Measurements from ENCODE around the gene MPDZ.

Gene MPDZ

DNA sequence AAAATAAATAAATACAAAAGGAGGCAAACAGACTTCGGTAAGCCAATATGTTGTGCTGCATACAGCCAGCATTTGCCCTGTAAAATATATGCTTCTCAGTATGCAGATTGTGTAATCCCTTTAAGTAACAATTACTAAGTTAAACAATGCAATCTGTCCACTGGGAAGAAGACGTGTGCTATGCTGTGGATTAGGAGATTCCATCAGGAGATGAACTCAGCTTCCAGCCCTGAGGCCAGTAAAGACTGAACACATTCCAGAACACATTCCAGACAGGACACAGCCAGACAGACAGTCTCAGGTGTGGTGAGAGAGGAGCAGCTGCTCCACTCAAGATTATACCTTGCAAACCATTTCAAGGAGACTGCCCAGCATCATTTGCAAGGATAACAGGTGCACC, 97.8 kb downstream of the MPDZ start:
- no peak for DNase-seq

DNA sequence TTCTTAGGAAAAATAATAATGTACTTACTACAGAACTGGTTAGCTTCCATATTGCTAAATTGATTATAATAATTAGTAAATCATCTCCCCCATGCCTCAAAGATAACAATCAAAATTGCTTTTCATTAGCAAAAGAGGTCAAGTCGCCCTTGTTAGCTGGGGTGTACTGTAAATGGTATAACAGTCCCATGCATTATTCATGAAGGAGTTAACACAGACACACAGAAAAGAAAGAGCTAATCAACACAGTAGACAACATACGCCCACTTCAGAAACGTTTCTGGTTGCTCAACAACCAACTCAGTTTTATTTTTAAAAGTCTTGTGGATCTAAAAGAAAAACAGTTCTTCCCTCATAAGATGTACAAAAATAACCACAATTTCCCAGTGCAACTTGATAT, 100.2 kb downstream of the MPDZ start:
- no peak for DNase-seq

DNA sequence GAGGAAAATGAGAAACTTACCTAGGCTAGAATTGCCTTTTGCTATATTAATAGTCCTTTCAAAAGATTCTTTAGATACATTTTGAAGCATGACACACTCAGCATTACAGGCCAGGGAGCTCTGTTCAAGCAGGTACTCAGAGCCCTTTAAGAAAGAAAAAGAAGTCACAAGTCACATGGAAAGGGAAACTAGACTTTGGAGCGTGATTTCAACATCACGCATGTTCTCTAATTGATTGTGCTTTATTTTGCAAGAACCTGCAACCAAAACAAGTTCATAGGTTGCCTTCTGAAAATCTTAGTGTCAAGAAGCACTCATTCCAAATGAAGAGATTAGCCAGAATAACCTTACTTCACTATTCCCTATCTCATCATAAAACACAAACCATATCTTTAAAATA, 103.8 kb downstream of the MPDZ start:
- DNase-seq: no peak

DNA sequence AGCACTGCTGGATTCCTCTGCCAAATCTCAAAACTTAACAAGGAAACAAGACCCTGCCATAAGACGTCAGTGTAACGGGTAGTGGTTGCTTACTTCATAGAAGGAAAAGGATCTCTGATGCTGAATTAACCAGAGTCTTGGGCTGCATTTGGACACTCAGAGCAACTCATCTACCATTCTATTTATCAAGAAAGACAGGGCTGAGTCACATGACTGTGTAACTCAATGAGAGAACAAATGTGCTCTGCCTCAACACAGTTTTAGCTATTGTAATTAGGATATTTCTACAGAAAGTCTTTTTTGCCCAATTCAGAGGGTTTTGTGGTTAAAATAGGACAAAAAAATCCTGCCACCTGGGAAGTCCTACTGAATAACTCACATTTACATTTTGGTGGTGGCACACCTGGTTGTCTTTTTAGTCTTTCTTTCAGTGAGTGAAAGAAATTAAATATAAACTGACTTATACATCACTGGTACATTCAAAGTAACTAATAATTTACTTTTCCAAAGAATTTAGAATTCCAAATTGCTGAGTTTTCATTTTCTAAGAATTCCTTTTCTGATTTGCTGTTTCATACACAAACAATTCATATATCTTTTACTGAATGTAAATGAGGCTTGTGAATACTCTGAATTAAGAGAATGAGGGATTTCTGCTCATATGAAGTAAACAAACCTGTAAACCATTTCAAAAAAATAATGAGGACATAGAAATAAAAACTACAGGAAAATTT, 104.4 kb downstream of the MPDZ start:
- no peak for DNase-seq

DNA sequence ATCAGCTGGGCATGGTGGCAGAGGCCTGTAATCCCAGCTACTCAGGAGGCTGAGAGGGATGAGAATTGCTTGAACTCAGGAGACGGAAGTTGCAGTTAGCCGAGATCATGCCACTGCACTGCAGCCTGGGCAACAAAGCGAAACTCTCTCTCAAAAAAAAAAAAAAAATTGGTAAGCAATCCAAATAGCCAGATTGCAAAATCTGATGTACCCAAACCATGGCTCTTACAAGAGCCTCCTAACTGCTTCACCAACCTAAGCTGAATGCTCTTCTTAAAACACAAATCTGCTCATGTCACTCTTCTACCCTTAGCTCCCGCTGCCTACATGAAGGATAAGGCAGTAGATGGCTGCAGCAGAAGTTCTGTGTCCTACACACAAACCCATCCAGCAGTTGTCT, 105.9 kb downstream of the MPDZ start:
- DNase-seq: no peak

DNA sequence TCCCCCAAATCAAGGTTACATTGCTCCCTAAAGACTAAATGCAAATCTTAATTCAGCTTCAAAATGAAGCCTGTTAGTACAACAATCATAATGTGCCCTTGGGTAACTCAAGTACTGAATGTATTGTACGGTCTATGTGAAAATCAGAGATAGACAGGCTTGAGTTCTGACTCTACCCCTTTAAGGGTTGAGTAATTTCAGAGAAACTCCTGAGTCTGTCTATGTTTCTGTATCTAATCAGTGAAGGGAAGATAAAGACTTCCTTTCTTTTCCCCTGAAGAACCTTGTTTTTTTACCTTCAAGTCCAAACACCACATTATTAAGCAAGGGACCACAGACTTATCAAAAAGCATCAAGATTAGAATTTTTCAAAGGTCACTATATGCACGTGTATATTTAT, 108.2 kb downstream of the MPDZ start:
- DNase-seq: no peak

DNA sequence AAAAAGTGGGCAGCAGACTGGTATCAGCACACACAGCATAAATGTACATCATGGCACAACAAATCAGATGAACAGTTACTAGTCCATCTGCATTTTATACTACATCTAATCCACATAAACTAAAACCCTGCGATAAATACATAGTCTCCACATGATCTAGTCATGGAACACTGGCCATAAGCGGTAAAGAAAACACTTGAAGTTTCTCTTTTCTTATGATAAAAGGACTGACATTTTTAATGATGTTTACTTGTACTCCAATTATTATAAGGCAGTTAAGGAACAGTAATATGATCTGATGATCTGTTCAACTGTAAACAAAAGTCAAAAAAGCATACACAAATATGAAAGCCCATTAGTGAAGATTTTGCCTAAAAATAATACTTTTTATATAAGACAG, 112.5 kb downstream of the MPDZ start:
- no peak for DNase-seq

DNA sequence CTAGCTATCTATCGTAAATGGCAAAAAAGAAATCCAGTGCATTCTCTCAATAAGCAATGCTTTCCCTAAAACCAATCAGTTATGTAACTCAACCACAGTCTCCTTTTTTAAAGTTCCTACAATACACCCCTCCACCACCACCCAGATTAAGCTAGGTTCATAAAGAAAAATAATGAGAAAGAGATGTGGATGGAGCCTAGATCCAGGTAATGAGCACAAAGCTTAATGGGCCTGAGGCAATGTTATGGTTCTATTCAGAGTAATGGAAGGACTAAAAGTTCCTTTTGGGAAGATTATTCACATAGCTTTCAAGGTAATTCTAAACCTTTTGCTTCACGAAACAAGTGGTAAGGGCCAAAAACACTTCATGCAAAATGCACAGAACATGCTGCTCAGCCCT, 113.5 kb downstream of the MPDZ start:
- no peak for DNase-seq

DNA sequence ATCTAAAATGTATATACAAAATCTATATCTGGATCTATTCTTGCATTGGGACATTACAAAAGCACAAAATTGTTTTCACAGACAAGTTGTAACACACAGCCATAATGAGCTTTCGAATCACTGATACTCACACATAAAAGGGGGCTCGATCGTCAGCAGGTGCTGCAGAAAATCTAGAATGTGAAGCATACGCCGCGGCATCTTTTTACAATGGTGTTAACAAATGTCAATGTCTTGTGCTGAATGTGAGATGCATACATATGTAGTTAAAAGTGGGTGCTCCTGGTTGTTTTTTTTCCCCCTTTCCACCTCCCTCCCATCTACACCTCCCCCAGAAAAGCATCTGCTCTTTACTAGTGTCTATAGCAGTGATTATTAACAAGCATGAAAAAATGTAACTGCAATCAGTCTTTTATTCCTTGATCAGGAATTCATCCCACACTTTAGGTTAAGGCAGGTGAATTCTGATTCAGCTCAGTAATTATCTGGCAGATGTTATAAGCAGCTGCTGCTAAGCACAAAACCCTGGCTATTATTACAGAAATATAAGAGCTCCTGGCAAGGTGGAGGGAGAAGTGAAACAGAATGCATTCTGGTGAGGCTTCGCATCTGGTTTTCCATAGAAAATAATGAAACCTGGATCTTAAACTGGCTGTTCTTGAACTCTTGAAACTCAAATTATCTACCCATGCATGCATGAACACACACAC, 114.1 kb downstream of the MPDZ start:
- DNase-seq: no peak

DNA sequence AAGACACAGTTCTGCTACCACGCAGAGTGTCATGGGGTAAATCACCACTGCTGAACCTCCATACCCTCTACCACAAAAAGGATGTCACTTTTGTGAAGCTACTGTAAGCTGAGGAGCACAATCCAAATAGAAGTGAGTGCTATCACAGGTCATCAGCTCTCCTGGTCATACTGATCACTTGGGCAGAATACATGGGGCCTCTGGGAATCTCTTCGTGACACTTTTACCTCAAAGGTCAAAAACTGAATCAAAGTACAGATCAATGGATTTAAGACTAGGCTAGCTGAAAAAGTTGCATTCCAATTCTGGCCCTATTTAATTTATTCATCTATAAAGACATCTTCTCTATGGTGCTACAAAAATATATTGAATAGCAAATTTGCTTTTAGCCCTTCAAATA, 115.5 kb downstream of the MPDZ start:
- no peak for DNase-seq

DNA sequence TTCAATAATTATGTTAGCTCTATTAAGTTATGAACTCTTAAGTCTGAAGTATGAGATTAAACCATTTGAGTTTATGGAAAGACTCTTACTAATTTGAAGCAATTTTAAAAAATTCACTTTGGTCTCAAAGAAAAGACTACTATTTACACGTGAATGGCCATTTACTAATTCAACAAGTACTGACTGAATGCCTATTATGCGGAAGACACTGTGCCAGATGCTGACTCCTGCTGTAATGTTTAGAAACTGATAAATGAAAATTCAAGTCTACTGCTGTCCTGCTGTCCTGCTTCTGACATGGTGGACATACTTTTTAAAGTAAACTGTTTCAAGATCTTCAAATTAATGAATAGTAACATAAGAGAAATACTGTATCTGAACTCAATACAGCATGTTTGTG, 116.2 kb downstream of the MPDZ start:
- DNase-seq: no peak

DNA sequence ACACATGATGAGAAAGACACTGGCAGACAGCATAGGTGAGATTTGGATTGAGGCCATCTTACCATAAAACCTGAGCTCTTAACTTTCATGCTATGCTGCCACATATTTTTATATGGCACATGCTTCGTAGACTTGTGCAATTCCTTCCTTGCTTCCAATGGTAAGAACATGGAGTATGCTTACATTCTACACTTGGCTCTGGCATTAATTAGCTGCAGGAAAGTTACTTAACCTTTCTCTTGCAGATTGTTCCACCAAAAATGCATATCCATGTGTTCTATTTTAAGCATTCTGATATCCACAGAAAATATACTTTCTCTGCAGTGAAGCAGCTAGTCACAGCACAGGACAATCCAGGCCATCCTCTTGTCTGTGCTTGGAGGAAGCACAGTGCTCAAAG, 119.4 kb downstream of the MPDZ start:
- DNase-seq: no peak

DNA sequence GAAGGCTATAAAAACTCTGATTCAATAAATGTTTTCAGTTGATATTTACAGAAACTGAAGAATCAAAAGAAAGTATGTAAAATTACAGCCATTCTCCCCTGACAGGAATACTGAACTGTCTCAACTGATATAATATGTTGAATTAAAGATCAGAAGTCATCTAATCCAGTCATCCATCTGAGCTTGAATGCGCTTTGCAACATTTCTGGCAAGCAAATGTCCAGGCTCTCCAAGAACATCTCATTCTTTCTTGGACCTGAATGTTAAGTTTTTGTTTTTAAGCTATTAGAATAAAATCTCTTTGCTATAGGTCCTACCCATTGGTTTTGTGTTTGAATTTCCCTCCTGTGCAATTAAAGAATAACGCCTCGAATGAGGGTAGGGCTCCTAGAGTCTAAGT, 120.5 kb downstream of the MPDZ start:
- no peak for DNase-seq

DNA sequence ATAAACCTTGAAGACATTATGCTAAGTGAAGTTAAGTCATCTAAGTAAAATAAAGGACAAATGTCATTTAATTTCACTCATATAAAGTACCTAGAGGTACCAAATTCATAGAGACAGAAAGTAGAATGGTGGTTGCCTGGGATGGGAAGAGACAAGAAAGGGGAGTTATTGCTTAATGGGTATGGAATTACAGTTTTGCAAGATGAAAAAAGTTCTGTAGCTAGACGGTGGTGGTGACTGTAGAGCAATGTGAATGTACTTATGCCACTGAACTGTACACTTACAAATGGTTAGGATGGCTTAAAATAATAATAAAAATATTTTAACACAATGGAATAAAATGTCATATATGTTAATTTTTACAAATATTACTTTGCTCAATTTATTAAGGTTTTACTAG, 128.0 kb downstream of the MPDZ start:
- DNase-seq: no peak

DNA sequence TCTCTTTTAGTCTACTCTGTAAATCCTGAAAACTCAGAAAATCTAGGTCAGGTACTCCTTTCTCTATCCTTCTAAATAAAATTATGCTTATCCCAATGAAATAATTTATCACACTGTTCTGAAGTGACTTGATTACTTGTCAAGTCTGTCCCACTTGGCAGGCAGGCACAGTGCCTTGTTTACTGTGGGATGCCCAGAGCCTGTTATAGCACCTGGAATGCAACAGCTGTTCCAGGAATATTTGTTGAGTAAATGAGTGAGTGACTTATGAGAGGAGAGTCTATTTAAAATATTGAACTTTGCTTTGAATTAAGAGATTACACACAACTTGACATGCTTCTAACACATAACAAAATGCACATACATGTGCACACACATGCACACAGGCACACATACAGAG, 130.0 kb downstream of the MPDZ start:
- peak in 1 of 56 donors; percentile 5 for DNase-seq

DNA sequence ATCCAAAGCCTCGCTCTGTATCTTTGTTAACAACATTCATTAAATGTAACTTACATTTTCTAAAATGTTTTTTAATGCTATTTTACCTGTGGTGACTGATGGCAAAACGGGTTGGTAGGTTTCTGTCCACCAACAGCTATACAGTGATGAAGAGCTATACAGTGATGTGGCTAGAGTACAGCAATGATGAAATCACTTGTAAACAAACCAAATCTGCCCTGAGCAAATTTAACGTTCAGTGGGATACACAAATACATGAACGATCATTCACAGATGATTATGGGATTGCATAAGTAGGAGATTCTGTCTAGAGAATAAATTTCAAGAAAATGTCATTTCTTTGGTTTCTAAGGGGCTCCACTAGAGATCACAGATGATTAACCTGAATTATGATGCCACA, 132.7 kb downstream of the MPDZ start:
- DNase-seq: no peak

DNA sequence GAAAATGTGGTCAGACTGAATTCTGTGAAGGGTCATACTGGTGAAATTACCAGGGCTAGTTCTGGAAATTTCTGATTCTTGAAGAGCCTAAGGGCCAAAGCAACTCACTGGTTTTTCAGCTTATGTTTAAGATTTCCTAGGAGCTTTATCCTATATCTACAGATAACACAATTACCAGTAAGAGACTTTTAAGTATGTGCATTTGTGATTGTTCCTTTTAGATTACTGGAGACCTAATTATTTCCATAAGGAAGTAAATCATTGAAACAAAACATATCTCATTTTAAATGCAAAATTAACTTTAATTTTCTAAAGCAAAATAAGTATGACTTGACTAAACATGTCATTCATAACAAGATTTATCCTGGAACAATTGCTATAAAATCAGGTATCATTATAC, 134.2 kb downstream of the MPDZ start:
- no peak for DNase-seq

DNA sequence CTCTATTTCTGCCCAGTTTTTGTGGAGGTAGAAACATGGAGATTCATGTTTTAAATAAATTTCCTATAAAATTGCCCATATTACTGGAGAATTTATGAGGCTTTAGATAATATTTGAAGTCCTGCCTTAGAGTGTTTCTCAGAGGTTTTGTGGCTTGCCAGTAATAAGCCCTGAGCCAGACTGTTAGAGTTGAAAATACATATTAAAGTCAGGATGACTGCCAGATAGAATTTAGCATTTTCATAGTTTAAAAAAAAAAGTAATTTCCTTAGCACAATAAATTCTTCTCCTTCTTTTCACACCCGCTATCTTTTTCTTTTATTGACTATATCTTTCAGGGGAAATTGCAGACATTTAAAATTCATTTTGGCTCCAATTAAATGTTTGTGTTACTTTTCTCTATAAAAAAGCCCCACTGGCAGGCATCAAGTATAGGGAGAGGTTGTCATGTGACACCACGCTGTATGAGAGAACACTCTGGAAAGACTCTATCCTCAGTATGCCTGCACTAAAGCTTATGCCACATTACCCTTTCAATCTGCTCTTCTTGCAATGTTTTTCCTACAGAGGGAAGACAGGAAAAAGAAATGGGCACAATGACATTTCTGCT, 135.2 kb downstream of the MPDZ start:
- DNase-seq: no peak

DNA sequence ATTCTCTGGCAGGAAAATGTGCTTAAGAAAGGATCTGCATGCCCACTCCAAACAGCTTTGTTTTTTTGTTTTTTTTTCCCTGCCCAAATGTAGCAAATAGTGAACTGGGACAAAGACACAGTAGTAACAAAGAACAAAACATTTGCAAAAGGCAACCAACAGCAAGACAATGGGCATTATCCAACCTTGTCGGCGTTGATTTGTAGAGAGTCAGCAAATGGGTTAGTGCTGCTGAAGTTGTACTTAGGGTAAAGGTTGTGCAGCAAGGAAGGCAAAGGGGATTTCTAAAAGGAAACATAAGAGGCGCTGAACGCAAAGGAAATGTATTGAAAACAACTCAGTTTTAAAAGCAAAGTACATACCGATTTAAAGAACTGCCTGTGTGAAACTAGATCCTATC, 136.2 kb downstream of the MPDZ start:
- peak in 18 of 56 donors; percentile 1 to 47 (median 14) for DNase-seq

DNA sequence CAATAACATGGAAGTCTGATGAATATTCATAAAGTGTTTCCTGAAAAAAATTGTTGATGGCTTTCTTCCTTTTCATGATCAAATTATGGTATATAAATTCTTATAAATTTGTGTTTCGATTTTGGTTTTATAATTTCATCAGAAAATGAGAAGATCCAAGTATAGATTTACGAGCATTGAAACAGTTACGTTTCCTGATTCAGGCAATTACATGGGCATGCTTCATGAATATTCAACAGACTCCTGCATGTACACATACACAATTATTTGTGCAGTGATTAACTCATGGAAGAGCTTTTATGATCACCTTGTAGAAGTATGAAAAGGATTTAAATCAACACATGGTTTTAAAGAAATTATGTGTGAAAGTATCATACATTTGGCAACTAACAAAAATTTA, 136.7 kb downstream of the MPDZ start:
- DNase-seq: no peak

DNA sequence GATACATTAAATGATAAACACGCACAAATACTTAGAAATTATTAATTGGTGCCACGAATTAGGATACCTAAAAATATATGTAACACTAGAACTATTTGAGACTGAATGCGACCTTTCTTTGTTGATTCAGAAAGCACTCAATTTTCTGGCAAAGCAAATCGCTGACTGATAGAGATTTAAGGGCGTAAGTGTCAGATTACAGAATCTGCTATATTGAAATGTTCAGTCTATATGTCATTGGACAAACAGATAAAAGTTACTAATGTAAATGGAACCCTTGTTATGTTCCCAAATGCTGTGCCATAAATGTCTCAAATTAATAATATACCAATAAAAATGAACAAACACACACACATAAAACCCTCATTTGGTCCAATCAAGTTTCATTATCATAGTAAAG, 137.9 kb downstream of the MPDZ start:
- DNase-seq: no peak

DNA sequence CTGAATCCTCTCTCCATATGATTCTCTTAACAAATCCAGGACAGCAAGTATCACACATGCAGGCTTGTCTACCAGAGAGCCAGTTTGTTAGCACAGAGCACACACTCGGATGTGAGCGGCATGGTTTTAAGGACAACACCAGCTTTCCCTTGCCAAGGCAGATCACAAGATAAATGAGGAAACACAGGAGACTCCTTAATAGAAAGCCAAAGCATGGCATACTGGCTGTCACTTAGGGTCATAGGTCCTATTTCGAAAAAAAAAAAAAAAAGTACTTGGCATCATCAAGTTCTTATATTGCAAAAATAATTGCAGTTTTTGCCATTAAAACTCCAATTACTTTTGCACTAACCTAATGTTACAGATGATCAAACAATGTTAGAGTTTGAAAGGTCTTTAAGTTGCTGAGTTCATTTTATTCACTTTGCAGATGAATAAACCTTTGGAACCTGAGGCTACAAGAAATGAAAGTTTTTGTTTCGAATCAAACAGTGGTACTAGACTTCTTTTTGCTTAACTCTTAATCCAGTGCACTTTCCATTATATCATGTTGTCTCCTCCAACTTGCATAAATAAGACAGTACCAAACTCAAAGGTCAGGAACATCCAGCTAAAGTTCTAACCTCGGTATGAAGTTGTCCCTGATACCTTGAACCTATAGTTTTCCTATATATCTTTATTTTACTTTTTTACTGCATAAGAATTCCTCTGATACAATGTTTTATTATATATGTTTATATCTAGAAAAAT, 138.5 kb downstream of the MPDZ start:
- peak in 2 of 56 donors; percentile 1 to 5 for DNase-seq

Data from nucleus accumbens (tissue), 56 donors.